Panc1 (cell line): ENCODE results near the gene CNTN5. TPM values are rescaled to one million over a fixed set of nuclear protein-coding genes. Genes with fewer than 3 reads are reported as not detected.

Source experiments
- ATAC-seq: fragments of 200-7000 bp; cut with Tn5 transposase; 2 replicates; pipeline ENCODE4 v1.9.1; 2020; ENCODE audit warnings: mild to moderate bottlenecking, moderate library complexity
- BruUV-seq: library from RNA; stranded (reverse); fragments of 400-500 nt; replicated peaks from 2 replicates; lab custom pipeline; 2021; lab: Mats Ljungman, UMichigan
- CTCF ChIA-PET: fragments of 300-600 bp; sonication (Branson Sonifier 250); formaldehyde crosslinking; loops from one replicate; lab custom pipeline; 2022; ENCODE audit warnings: antibody characterized with exemption; lab: Charles Lee
- POLR2A ChIA-PET: fragments of 300-600 bp; sonication (Branson Sonifier 250); formaldehyde crosslinking; loops from one replicate; lab custom pipeline; 2022; ENCODE audit warnings: antibody characterized with exemption; lab: Charles Lee
- DNase-seq: peaks from one replicate; pipeline ENCODE4 v3.0.0-alpha.2; 2010; ENCODE audit warnings: low read depth, low spot score
- H3K27ac ChIP-seq: 2 replicates; pipeline ENCODE4 v1.5.1; 2011; ENCODE audit warnings: mild to moderate bottlenecking, low read length, inconsistent platforms
- H3K27me3 ChIP-seq: fragments of 200-500 bp; sonication (Bioruptor generic); 2 replicates; pipeline ENCODE4 v1.6.0; 2014; ENCODE audit warnings: low read length, inconsistent platforms; ENCODE audit not compliant: control insufficient read depth, insufficient read depth
- H3K36me3 ChIP-seq: fragments of 200-500 bp; sonication (Bioruptor generic); 2 replicates; pipeline ENCODE4 v1.5.1; 2014; ENCODE audit warnings: inconsistent platforms, mild to moderate bottlenecking, low read length, moderate library complexity; ENCODE audit not compliant: control insufficient read depth, insufficient read depth
- H3K4me1 ChIP-seq: 2 replicates; pipeline ENCODE4 v1.5.1; 2011; ENCODE audit warnings: inconsistent platforms, mild to moderate bottlenecking, low read length, moderate library complexity; ENCODE audit not compliant: control insufficient read depth, insufficient read depth
- H3K4me3 ChIP-seq, 2 experiments: 2 replicates each; pipeline ENCODE4 v1.5.1; 2011 to 2012; ENCODE audit warnings: low read depth in 2 of 2, low read length in 2 of 2, mild to moderate bottlenecking in 2 of 2, inconsistent platforms in 1 of 2, moderate library complexity in 1 of 2
- H3K9me3 ChIP-seq: fragments of 200-500 bp; sonication (Bioruptor generic); 2 replicates; pipeline ENCODE4 v1.5.1; 2014; ENCODE audit warnings: low read depth, mild to moderate bottlenecking, inconsistent platforms, low read length, moderate library complexity; ENCODE audit not compliant: control insufficient read depth, insufficient read depth
- CTCF ChIP-seq: fragments of 450-650 bp; IDR thresholded peaks from 2 replicates; pipeline ENCODE4 v1.5.1; 2017; ENCODE audit warnings: mild to moderate bottlenecking
- POLR2AphosphoS5 ChIP-seq: IDR thresholded peaks from 2 replicates; pipeline ENCODE4 v1.6.1; 2012; ENCODE audit warnings: mild to moderate bottlenecking, low read depth, low read length, moderate library complexity
- SIN3A ChIP-seq: IDR thresholded peaks from 2 replicates; pipeline ENCODE4 v1.6.1; 2012; ENCODE audit warnings: low read depth, mild to moderate bottlenecking, low read length, moderate library complexity, borderline replicate concordance; ENCODE audit not compliant: insufficient read depth
- TCF7L2 ChIP-seq: IDR thresholded peaks from 2 replicates; pipeline ENCODE4 v1.6.1; 2011; ENCODE audit warnings: mild to moderate bottlenecking, low read depth, low read length, inconsistent platforms
- in situ Hi-C: cut with HindIII; loops from 2 replicates; pipeline ENCODE4 v1.10.0; 2016; ENCODE audit warnings: low sequenced_read_pairs, low pct_unique_long_range_greater_than_20kb
- intact Hi-C: fragments of 100-400 bp; cut with micrococcal nuclease; formaldehyde crosslinking; loops from one replicate; pipeline ENCODE4 v1.10.0; 2022; ENCODE audit not compliant: unreplicated experiment
- total RNA-seq: library from RNA; stranded (reverse); gene quantifications from one replicate; pipeline ENCODE4 v1.2.1, GENCODE V29; 2021; ENCODE audit not compliant: unreplicated experiment
- TF ChIP-seq, protein P1 (sequence below), 2 experiments: IDR thresholded peaks; 2 replicates each; pipeline ENCODE4 v1.6.1; 2011 to 2012; ENCODE audit warnings: low read depth in 2 of 2, control low read depth in 1 of 2, low read length in 1 of 2, mild to moderate bottlenecking in 1 of 2, moderate library complexity in 1 of 2; ENCODE audit not compliant: insufficient read depth in 1 of 2

Gene CNTN5
- total RNA-seq, 1 experiment from 2014 or later = not detected

DNA sequence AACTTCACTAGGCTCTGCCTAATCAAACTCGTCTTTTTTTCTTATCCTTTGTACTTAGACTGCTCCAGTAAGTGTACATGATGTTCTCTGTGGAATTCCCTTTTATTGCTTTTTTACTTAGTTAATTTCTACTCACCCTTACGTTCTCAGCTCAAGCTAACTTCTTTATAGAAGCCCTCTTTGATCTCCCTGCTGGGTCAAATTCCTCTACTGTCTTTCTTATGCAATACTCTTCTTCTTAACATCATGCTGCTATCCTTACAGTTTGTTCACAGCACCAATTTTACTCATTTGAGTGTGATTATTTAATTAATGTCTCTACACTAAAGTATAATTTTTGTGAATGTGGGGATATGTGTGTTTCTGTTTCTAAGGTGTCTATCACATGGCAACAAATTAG, 498.3 kb downstream of the CNTN5 start:
- H3K27ac ChIP-seq = no peak overlapping the region
- no peaks in the 10 kb centered on the region for H3K4me1 ChIP-seq
- no TSS peak for BruUV-seq
- POLR2A ChIA-PET = no interaction called here
- CTCF ChIA-PET = no interaction called here
- no peak overlapping the region for H3K4me3 ChIP-seq
- intact Hi-C loops = no loop called here
- TF ChIP-seq CTCF = no peak
- no peak for TF ChIP-seq TCF7L2
- TF ChIP-seq POLR2AphosphoS5 = no peak
- no peak for TF ChIP-seq SIN3A
- TF ChIP-seq, protein P1, sequence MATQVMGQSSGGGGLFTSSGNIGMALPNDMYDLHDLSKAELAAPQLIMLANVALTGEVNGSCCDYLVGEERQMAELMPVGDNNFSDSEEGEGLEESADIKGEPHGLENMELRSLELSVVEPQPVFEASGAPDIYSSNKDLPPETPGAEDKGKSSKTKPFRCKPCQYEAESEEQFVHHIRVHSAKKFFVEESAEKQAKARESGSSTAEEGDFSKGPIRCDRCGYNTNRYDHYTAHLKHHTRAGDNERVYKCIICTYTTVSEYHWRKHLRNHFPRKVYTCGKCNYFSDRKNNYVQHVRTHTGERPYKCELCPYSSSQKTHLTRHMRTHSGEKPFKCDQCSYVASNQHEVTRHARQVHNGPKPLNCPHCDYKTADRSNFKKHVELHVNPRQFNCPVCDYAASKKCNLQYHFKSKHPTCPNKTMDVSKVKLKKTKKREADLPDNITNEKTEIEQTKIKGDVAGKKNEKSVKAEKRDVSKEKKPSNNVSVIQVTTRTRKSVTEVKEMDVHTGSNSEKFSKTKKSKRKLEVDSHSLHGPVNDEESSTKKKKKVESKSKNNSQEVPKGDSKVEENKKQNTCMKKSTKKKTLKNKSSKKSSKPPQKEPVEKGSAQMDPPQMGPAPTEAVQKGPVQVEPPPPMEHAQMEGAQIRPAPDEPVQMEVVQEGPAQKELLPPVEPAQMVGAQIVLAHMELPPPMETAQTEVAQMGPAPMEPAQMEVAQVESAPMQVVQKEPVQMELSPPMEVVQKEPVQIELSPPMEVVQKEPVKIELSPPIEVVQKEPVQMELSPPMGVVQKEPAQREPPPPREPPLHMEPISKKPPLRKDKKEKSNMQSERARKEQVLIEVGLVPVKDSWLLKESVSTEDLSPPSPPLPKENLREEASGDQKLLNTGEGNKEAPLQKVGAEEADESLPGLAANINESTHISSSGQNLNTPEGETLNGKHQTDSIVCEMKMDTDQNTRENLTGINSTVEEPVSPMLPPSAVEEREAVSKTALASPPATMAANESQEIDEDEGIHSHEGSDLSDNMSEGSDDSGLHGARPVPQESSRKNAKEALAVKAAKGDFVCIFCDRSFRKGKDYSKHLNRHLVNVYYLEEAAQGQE (IDR thresholded peaks at IDR 0.05; ENCODE audit: insufficient read depth in 1 of 2, low read depth in 2 of 2, low read length in 1 of 2) = no peak
- DNase-seq (no peak), ATAC-seq (no peak)
- in situ Hi-C loops = no loop called here
- no peaks in the 10 kb centered on the region for H3K36me3 ChIP-seq
- no peaks in the 10 kb centered on the region for H3K27me3 ChIP-seq
- H3K9me3 ChIP-seq = no peaks in the 10 kb centered on the region

DNA sequence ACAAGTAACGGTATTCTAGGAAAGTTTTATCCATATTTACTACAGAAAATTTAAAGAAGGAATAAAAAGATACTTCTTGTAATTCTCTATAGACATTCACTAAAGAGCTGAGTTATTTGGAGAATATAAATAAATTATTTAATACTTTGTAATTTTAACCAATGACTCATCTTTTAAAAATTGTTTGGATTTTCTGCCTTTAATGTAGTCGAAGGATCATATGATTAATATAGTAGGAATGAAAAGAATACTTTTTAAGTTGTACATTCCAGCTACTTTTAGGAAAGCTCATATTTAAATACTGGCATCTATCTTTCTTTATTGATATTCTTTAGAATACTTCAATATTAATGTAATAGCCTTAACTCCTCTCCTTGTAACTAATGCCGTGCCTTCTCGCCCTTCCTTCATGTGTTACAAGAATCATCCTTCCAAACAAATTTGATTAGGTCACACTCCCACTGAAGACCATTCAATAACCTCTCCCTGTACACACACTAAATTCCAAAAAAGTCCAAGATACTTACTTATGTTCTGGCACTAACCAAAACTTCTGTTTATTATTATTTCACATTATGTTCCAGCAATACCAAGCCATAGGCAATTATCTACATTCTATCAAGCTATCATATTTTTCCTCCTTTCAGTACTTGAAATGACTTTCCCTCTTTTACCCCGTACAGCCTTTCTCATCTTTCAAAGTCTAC, 501.9 kb downstream of the CNTN5 start:
- ATAC-seq (no peak), DNase-seq (no peak)
- H3K36me3 ChIP-seq = no peaks in the 10 kb centered on the region
- CTCF ChIA-PET = no interaction called here
- intact Hi-C loops = no loop called here
- no peaks in the 10 kb centered on the region for H3K27me3 ChIP-seq
- no peak overlapping the region for H3K4me3 ChIP-seq
- no peak overlapping the region for H3K27ac ChIP-seq
- H3K4me1 ChIP-seq = no peaks in the 10 kb centered on the region
- TF ChIP-seq SIN3A (no peak), POLR2AphosphoS5 (no peak), TCF7L2 (no peak), CTCF (no peak)
- TF ChIP-seq, protein P1 (IDR thresholded peaks at IDR 0.05; ENCODE audit: insufficient read depth in 1 of 2, low read depth in 2 of 2, low read length in 1 of 2) = no peak
- in situ Hi-C loops = no loop called here
- BruUV-seq = no TSS peak
- POLR2A ChIA-PET = no interaction called here
- H3K9me3 ChIP-seq = no peaks in the 10 kb centered on the region
